Astrocyte (in vitro differentiated cells and primary cell): ENCODE results near the gene ST3GAL2. TPM values are rescaled to one million over a fixed set of nuclear protein-coding genes. Genes with fewer than 3 reads are reported as not detected.

Experiments used
- DNase-seq: peaks from one replicate; pipeline ENCODE4 v3.0.0-alpha.2; 2010; ENCODE audit warnings: low read depth
- FAIRE-seq: peaks from 2 replicates; lab custom pipeline; 2011; peaks lifted over from hg19 to GRCh38; lab: Jason Lieb, UNC
- H2AFZ ChIP-seq: 2 replicates; pipeline ENCODE4 v1.6.0; 2012; ENCODE audit warnings: low read depth, low read length, inconsistent platforms
- H3K27ac ChIP-seq: 2 replicates; pipeline ENCODE4 v1.5.1; 2011; ENCODE audit warnings: low read depth, low read length, inconsistent platforms
- H3K27me3 ChIP-seq: 2 replicates; pipeline ENCODE4 v1.6.0; 2011; ENCODE audit warnings: low read length, inconsistent platforms; ENCODE audit not compliant: insufficient read depth
- H3K36me3 ChIP-seq: 2 replicates; pipeline ENCODE4 v1.5.1; 2011; ENCODE audit warnings: low read length, inconsistent platforms; ENCODE audit not compliant: insufficient read depth
- H3K4me1 ChIP-seq: 2 replicates; pipeline ENCODE4 v1.5.1; 2011; ENCODE audit warnings: low read length, inconsistent platforms; ENCODE audit not compliant: insufficient read depth
- H3K4me2 ChIP-seq: 2 replicates; pipeline ENCODE4 v1.6.0; 2012; ENCODE audit warnings: low read length, inconsistent platforms
- H3K4me3 ChIP-seq: 2 replicates; pipeline ENCODE4 v1.5.1; 2011; ENCODE audit warnings: low read depth, mild to moderate bottlenecking, low read length, inconsistent platforms; ENCODE audit not compliant: insufficient read depth
- H3K79me2 ChIP-seq: 2 replicates; pipeline ENCODE4 v1.6.0; 2012; ENCODE audit warnings: mild to moderate bottlenecking, low read length, inconsistent platforms; ENCODE audit not compliant: insufficient read depth
- H3K9ac ChIP-seq: 2 replicates; pipeline ENCODE4 v1.6.0; 2012; ENCODE audit warnings: mild to moderate bottlenecking, low read length, inconsistent platforms
- H3K9me3 ChIP-seq: 2 replicates; pipeline ENCODE4 v1.5.1; 2012; ENCODE audit warnings: low read depth, mild to moderate bottlenecking, low read length, inconsistent platforms; ENCODE audit not compliant: insufficient read depth
- H4K20me1 ChIP-seq: 2 replicates; pipeline ENCODE4 v1.6.0; 2012; ENCODE audit warnings: low read length, inconsistent platforms; ENCODE audit not compliant: insufficient read depth
- H3K27ac Mint-ChIP-seq: one replicate; pipeline ENCODE4 v1.8.0; 2021; ENCODE audit warnings: mild to moderate bottlenecking, mixed read lengths; ENCODE audit not compliant: unreplicated experiment
- H3K27me3 Mint-ChIP-seq: one replicate; pipeline ENCODE4 v1.8.0; 2021; ENCODE audit warnings: low read depth, mixed read lengths; ENCODE audit not compliant: unreplicated experiment
- H3K36me3 Mint-ChIP-seq: one replicate; pipeline ENCODE4 v1.8.0; 2021; ENCODE audit warnings: low read depth, mixed read lengths; ENCODE audit not compliant: unreplicated experiment
- H3K4me1 Mint-ChIP-seq: one replicate; pipeline ENCODE4 v1.8.0; 2021; ENCODE audit warnings: low read depth, mixed read lengths; ENCODE audit not compliant: unreplicated experiment
- H3K4me3 Mint-ChIP-seq: one replicate; pipeline ENCODE4 v1.8.0; 2021; ENCODE audit warnings: mild to moderate bottlenecking, moderate library complexity, mixed read lengths; ENCODE audit not compliant: unreplicated experiment
- H3K9me3 Mint-ChIP-seq: one replicate; pipeline ENCODE4 v1.8.0; 2021; ENCODE audit warnings: mild to moderate bottlenecking, mixed read lengths; ENCODE audit not compliant: unreplicated experiment
- EZH2 ChIP-seq: IDR thresholded peaks from 2 replicates; pipeline ENCODE4 v1.6.1; 2012; ENCODE audit warnings: mild to moderate bottlenecking, low read length, inconsistent platforms; ENCODE audit not compliant: insufficient read depth
- total RNA-seq: library from RNA; stranded (reverse); gene quantifications from 2 replicates; pipeline ENCODE4 v1.2.1, GENCODE V29; 2021
- TF ChIP-seq, protein P1 (sequence below): IDR thresholded peaks from 2 replicates; pipeline ENCODE4 v1.5.1; 2011; ENCODE audit warnings: low read depth, mild to moderate bottlenecking, inconsistent platforms, low read length, moderate library complexity; ENCODE audit not compliant: insufficient read depth

Gene ST3GAL2
- total RNA-seq, 1 donor from 2014 or later = 108 TPM

DNA sequence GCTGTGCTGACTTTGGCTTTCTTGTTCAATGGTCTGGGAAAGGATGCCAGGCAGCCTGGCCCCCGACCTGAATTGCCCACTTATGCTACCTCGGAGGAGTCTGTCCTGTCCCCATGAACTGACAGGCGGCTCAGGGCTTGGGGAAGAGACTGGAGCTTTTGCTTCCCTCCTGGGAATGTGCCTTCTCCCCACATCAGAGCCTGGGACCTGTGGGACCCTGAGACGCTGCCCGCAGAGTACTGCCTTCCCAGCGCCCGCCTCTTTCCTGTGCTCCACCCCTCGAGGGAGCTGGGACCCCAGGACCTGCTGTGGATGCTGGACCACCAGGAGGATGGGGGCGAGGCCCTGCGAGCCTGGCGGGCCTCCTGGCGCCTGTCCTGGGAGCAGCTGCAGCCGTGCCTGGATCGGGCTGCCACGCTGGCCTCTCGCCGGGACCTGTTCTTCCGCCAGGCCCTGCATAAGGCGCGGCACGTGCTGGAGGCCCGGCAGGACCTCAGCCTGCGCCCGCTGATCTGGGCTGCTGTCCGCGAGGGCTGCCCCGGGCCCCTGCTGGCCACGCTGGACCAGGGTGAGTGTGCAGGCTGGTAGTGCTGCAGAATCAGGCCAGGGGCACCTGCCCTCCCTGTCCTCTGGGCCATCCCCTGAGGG, 34.0 kb upstream of the ST3GAL2 start:
- no peak overlapping the region for H3K27ac Mint-ChIP-seq
- H3K4me2 ChIP-seq = no peak overlapping the region
- no peaks in the 10 kb centered on the region for H3K36me3 ChIP-seq
- no peak overlapping the region for H3K9ac ChIP-seq
- no peak overlapping the region for H3K4me3 ChIP-seq
- H3K9me3 ChIP-seq = no peaks in the 10 kb centered on the region
- no peak overlapping the region for H3K4me3 Mint-ChIP-seq
- FAIRE-seq (no peak), DNase-seq (no peak)
- TF ChIP-seq EZH2 = no peak
- TF ChIP-seq, protein P1, sequence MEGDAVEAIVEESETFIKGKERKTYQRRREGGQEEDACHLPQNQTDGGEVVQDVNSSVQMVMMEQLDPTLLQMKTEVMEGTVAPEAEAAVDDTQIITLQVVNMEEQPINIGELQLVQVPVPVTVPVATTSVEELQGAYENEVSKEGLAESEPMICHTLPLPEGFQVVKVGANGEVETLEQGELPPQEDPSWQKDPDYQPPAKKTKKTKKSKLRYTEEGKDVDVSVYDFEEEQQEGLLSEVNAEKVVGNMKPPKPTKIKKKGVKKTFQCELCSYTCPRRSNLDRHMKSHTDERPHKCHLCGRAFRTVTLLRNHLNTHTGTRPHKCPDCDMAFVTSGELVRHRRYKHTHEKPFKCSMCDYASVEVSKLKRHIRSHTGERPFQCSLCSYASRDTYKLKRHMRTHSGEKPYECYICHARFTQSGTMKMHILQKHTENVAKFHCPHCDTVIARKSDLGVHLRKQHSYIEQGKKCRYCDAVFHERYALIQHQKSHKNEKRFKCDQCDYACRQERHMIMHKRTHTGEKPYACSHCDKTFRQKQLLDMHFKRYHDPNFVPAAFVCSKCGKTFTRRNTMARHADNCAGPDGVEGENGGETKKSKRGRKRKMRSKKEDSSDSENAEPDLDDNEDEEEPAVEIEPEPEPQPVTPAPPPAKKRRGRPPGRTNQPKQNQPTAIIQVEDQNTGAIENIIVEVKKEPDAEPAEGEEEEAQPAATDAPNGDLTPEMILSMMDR = no peak
- no peaks in the 10 kb centered on the region for H3K9me3 Mint-ChIP-seq
- peaks cover 2% of the 10 kb centered on the region for H3K27me3 Mint-ChIP-seq
- peaks cover 18% of the 10 kb centered on the region for H3K4me1 Mint-ChIP-seq
- no peaks in the 10 kb centered on the region for H4K20me1 ChIP-seq
- no peak overlapping the region for H2AFZ ChIP-seq
- peaks cover 14% of the 10 kb centered on the region for H3K36me3 Mint-ChIP-seq
- H3K27me3 ChIP-seq = no peaks in the 10 kb centered on the region
- H3K79me2 ChIP-seq = no peaks in the 10 kb centered on the region
- H3K27ac ChIP-seq = no peak overlapping the region
- peaks cover 10% of the 10 kb centered on the region for H3K4me1 ChIP-seq

DNA sequence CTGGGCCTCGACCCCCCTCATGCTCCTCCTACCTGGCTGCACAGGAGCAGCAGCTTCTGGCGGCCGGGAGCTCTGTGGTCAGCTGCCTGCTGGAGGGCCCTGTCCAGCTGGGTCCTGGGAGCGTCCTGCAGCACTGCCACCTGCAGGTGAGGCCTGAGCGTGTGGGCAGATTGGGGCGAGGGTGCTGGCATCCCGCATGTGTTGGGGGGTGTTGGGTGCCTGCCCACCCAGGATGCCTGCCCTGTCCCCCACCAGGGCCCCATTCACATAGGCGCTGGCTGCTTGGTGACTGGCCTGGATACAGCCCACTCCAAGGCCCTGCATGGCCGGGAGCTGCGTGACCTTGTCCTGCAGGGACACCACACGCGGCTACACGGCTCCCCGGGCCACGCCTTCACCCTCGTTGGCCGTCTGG, 32.0 kb upstream of the ST3GAL2 start:
- Mint-ChIP-seq H3K4me1 (peaks cover 7% of the 10 kb centered on the region), H3K27me3 (peaks cover 2% of the 10 kb centered on the region), H3K9me3 (no peaks in the 10 kb centered on the region), H3K4me3 (no peak overlapping the region), H3K27ac (no peak overlapping the region), H3K36me3 (peaks cover 12% of the 10 kb centered on the region)
- DNase-seq = no peak
- Histone ChIP-seq H3K27me3 (no peaks in the 10 kb centered on the region), H4K20me1 (no peaks in the 10 kb centered on the region), H3K9me3 (no peaks in the 10 kb centered on the region), H2AFZ (no peak overlapping the region), H3K9ac (no peak overlapping the region), H3K27ac (no peak overlapping the region), H3K4me3 (no peak overlapping the region), H3K79me2 (no peaks in the 10 kb centered on the region), H3K36me3 (no peaks in the 10 kb centered on the region), H3K4me2 (no peak overlapping the region), H3K4me1 (no peaks in the 10 kb centered on the region)
- FAIRE-seq = no peak
- TF ChIP-seq, protein P1 = no peak
- no peak for TF ChIP-seq EZH2

DNA sequence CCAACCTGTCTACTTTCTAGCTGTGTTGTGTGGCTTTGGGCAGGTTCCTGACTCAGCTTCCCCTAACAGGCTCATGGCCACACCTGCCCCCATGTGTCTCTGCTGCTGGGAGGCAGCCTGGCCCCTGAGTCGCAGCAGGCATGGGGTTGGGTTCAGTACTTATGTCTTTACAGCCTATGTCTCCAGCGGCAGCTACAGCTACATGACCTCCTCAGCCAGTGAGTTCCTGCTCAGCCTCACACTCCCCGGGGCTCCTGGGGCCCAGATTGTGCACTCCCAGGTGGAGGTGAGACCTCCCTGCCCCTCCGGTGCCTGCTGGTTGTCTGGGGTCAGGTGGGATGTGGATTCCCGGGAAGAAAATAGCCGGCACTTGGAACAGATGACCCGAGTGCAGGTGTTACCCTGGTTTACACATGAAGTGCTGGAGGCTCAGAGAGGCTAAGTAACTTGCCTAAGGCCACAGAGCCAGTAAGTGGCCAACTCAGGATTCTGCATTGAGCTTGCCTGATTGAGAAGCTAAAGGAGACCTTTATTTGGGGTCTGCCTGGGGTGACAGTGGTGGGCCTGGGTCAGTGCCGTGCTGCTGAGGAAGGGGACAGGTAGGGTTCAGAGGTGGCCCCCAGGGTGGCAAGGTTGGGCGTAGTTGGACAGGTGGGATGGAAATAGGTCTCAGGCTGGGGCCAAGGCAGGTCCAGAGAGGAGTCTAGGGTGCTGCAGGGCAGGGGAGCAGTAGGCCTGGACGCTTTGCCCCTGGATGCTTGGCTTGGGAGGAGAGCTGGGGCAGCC, 31.4 kb upstream of the ST3GAL2 start:
- no peaks in the 10 kb centered on the region for H3K4me1 ChIP-seq
- no peak for TF ChIP-seq EZH2
- TF ChIP-seq, protein P1 = no peak
- no peak overlapping the region for H3K4me3 ChIP-seq
- no peak overlapping the region for H3K27ac ChIP-seq
- no peaks in the 10 kb centered on the region for H3K79me2 ChIP-seq
- Mint-ChIP-seq H3K4me1 (peaks cover 3% of the 10 kb centered on the region), H3K27me3 (peaks cover 2% of the 10 kb centered on the region), H3K27ac (no peak overlapping the region), H3K9me3 (no peaks in the 10 kb centered on the region), H3K36me3 (peaks cover 12% of the 10 kb centered on the region), H3K4me3 (no peak overlapping the region)
- FAIRE-seq = no peak
- no peak for DNase-seq
- H3K9ac ChIP-seq = no peak overlapping the region
- H3K27me3 ChIP-seq = no peaks in the 10 kb centered on the region
- H3K36me3 ChIP-seq = no peaks in the 10 kb centered on the region
- H2AFZ ChIP-seq = no peak overlapping the region
- no peak overlapping the region for H3K4me2 ChIP-seq
- no peaks in the 10 kb centered on the region for H4K20me1 ChIP-seq
- H3K9me3 ChIP-seq = no peaks in the 10 kb centered on the region
